ENCODE results near the gene HRAS. TPM values are rescaled to one million over a fixed set of nuclear protein-coding genes. Genes with fewer than 3 reads are reported as not detected.

The HRAS gene
- 108 to 168 TPM (median 150 TPM) in 5 replicates for total RNA-seq (2022; extraction: Qiagen RNA extraction; ENCODE audit: low read depth)

GRCh38 chr11:535519-536454, at the start of gene HRAS:
Gene HRAS, minus strand, starts transcription at chr11:535576.

GRCh38 chr11:575996-576768, 40.8 kb upstream of the HRAS start, which contains the start of gene PHRF1:
Gene PHRF1, plus strand, starts transcription at chr11:576470. Its CDS starts 5,043 bp downstream, at chr11:581513.

GRCh38 chr11:560305-561147, 25.1 kb upstream of the HRAS start, which contains the start of the genes LMNTD2 and RASSF7:
Gene LMNTD2, minus strand, starts transcription at chr11:560738. Its CDS starts 22 bp downstream, at chr11:560716.
Gene RASSF7, plus strand, starts transcription at chr11:560970. Its CDS starts 799 bp downstream, at chr11:561769.

GRCh38 chr11:536841-537621, 1.7 kb upstream of the HRAS start, which contains the start of gene LRRC56:
Gene LRRC56, plus strand, starts transcription at chr11:537527. Its CDS starts 3,158 bp downstream, at chr11:540685.

GRCh38 chr11:506995-507726, 28.2 kb downstream of the HRAS start, which contains the start of gene RNH1:
Gene RNH1, minus strand, starts transcription at chr11:507242. Its CDS starts 5,080 bp downstream, at chr11:502162.

Other genes starting within 250 kb of the HRAS start
- 6.1 to 12.3 TPM (median 11.0 TPM) in 5 replicates for gene PGGHG, start 246.4 kb downstream of the HRAS start, total RNA-seq (2022; extraction: Qiagen RNA extraction; ENCODE audit: low read depth)
- not detected in 5 replicates for gene IFITM5, start 236.1 kb downstream of the HRAS start, total RNA-seq (2022; extraction: Qiagen RNA extraction; ENCODE audit: low read depth)
- gene IFITM2, start 227.8 kb downstream of the HRAS start, total RNA-seq (2022; extraction: Qiagen RNA extraction; ENCODE audit: low read depth): 58.0 to 65.0 TPM (median 60.1 TPM) in 5 replicates
- gene IFITM1, start 221.5 kb downstream of the HRAS start, total RNA-seq (2022; extraction: Qiagen RNA extraction; ENCODE audit: low read depth): 0.31 to 0.56 TPM (median 0.55 TPM) in 5 replicates
- 19.5 to 36.0 TPM (median 30.9 TPM) in 5 replicates for gene IFITM3, start 214.7 kb downstream of the HRAS start, total RNA-seq (2022; extraction: Qiagen RNA extraction; ENCODE audit: low read depth)
- 9.3 to 21.2 TPM (median 16.6 TPM) in 5 replicates for gene B4GALNT4, start 166.1 kb downstream of the HRAS start, total RNA-seq (2022; extraction: Qiagen RNA extraction; ENCODE audit: low read depth)
- gene PKP3, start 141.4 kb downstream of the HRAS start, total RNA-seq (2022; extraction: Qiagen RNA extraction; ENCODE audit: low read depth): 29.9 to 39.9 TPM (median 38.6 TPM) in 5 replicates
- 60.4 to 93.3 TPM (median 87.7 TPM) in 5 replicates for gene SIGIRR, start 120.6 kb downstream of the HRAS start, total RNA-seq (2022; extraction: Qiagen RNA extraction; ENCODE audit: low read depth)
- gene ANO9, start 93.6 kb downstream of the HRAS start, total RNA-seq (2022; extraction: Qiagen RNA extraction; ENCODE audit: low read depth): 0.72 to 1.2 TPM (median 0.88 TPM) in 5 replicates
- 33.8 to 46.7 TPM (median 44.8 TPM) in 5 replicates for gene PTDSS2, start 85.3 kb downstream of the HRAS start, total RNA-seq (2022; extraction: Qiagen RNA extraction; ENCODE audit: low read depth)
- 134 to 192 TPM (median 169 TPM) in 5 replicates for gene RNH1, start 28.3 kb downstream of the HRAS start, total RNA-seq (2022; extraction: Qiagen RNA extraction; ENCODE audit: low read depth)
- 0.54 to 0.97 TPM (median 0.77 TPM) in 5 replicates for gene LRRC56, start 2.0 kb upstream of the HRAS start, total RNA-seq (2022; extraction: Qiagen RNA extraction; ENCODE audit: low read depth)
- 1.9 to 3.0 TPM (median 2.3 TPM) in 5 replicates for gene LMNTD2, start 25.2 kb upstream of the HRAS start, total RNA-seq (2022; extraction: Qiagen RNA extraction; ENCODE audit: low read depth)
- gene RASSF7, start 25.4 kb upstream of the HRAS start, total RNA-seq (2022; extraction: Qiagen RNA extraction; ENCODE audit: low read depth): 45.1 to 53.1 TPM (median 51.9 TPM) in 5 replicates
- gene PHRF1, start 40.9 kb upstream of the HRAS start, total RNA-seq (2022; extraction: Qiagen RNA extraction; ENCODE audit: low read depth): 29.5 to 38.7 TPM (median 35.4 TPM) in 5 replicates
- gene IRF7, start 80.4 kb upstream of the HRAS start, total RNA-seq (2022; extraction: Qiagen RNA extraction; ENCODE audit: low read depth): 5.8 to 8.1 TPM (median 5.9 TPM) in 5 replicates
- 0.08 to 0.14 TPM (median 0.09 TPM) in 3 of 5 replicates, not detected in the others for gene CDHR5, start 89.4 kb upstream of the HRAS start, total RNA-seq (2022; extraction: Qiagen RNA extraction; ENCODE audit: low read depth)
- not detected in 5 replicates for gene SCT, start 91.6 kb upstream of the HRAS start, total RNA-seq (2022; extraction: Qiagen RNA extraction; ENCODE audit: low read depth)
- 0.10 to 0.41 TPM (median 0.24 TPM) in 5 replicates for gene DRD4, start 101.7 kb upstream of the HRAS start, total RNA-seq (2022; extraction: Qiagen RNA extraction; ENCODE audit: low read depth)
- gene DEAF1, start 159.6 kb upstream of the HRAS start, total RNA-seq (2022; extraction: Qiagen RNA extraction; ENCODE audit: low read depth): 26.1 to 38.9 TPM (median 32.1 TPM) in 5 replicates
- gene TMEM80, start 160.2 kb upstream of the HRAS start, total RNA-seq (2022; extraction: Qiagen RNA extraction; ENCODE audit: low read depth): 8.4 to 10.4 TPM (median 10.0 TPM) in 5 replicates
- 76.9 to 131 TPM (median 114 TPM) in 5 replicates for gene EPS8L2, start 170.7 kb upstream of the HRAS start, total RNA-seq (2022; extraction: Qiagen RNA extraction; ENCODE audit: low read depth)
- gene TALDO1, start 211.9 kb upstream of the HRAS start, total RNA-seq (2022; extraction: Qiagen RNA extraction; ENCODE audit: low read depth): 394 to 439 TPM (median 414 TPM) in 5 replicates
- gene GATD1, start 241.9 kb upstream of the HRAS start, total RNA-seq (2022; extraction: Qiagen RNA extraction; ENCODE audit: low read depth): 36.6 to 48.9 TPM (median 44.7 TPM) in 5 replicates

Measured in A549 treated with GW870086 at 1 μM for 4 hours (cell line).